WI38 (cell line): ENCODE results near the gene PTTG2.

Experiments
- H3K4me3 ChIP-seq: 2 replicates; pipeline ENCODE4 v1.5.1; 2011; ENCODE audit warnings: low read depth, mild to moderate bottlenecking, control low read depth, low read length
- CTCF ChIP-seq: IDR thresholded peaks from 2 replicates; pipeline ENCODE4 v1.5.1; 2012; ENCODE audit warnings: low read depth, mild to moderate bottlenecking, control low read depth, low read length

The PTTG2 gene

GRCh38 chr4:37995299-37995821, 35.2 kb downstream of the PTTG2 start:
- no peak for TF ChIP-seq CTCF
- H3K4me3 ChIP-seq, result no peak overlapping the region

GRCh38 chr4:37995981-37996775, 36.0 kb downstream of the PTTG2 start:
- H3K4me3 ChIP-seq, result no peak overlapping the region
- TF ChIP-seq CTCF, result no peak

- H3K4me3 ChIP-seq, result no peak overlapping the region
- TF ChIP-seq CTCF, result no peak
Measured at GRCh38 chr4:37998226-37998625, 38.0 kb downstream of the PTTG2 start.

GRCh38 chr4:37999000-37999716, 39.0 kb downstream of the PTTG2 start:
- no peak for TF ChIP-seq CTCF
- H3K4me3 ChIP-seq, result no peak overlapping the region

- TF ChIP-seq CTCF, result no peak
Measured at GRCh38 chr4:37999965-38000364, 39.8 kb downstream of the PTTG2 start.

GRCh38 chr4:38001927-38002326, 41.7 kb downstream of the PTTG2 start:
- no peak for TF ChIP-seq CTCF
- H3K4me3 ChIP-seq, result no peak overlapping the region

More at GRCh38 chr4:37999965-38000364, 39.8 kb downstream of the PTTG2 start:
- no peak overlapping the region for H3K4me3 ChIP-seq
